ENCODE results near the gene FAM184A. TPM values are rescaled to one million over a fixed set of nuclear protein-coding genes. Genes with fewer than 3 reads are reported as not detected.

The FAM184A gene
- total and polyA plus RNA-seq, 2 of the 8 experiments (the other 6 are each of a cell fraction or from before 2014, with no cell fraction given): 6.3 to 11.3 TPM

GRCh38 chr6:119022796-119023195 lies 55.7 kb downstream of the FAM184A start:
- no peak overlapping the region for H3K56ac ChIP-seq (replicated peaks; ENCODE audit: insufficient read length, low read depth, low read length)
- H3K79me1 ChIP-seq (ENCODE audit: low read depth, low read length): no peaks in the 10 kb centered on the region
- ChIA-PET CTCF (ENCODE audit: partially characterized antibody) (interaction anchor here (1.3 kb wide), 3 partner anchors 23 to 55 kb away, joined by 4 to 8 read pairs (median 4); no protein-coding TSS in a partner anchor), POLR2A (ENCODE audit: partially characterized antibody) (no interaction called here)
- no peak overlapping the region for H2AK5ac ChIP-seq (ENCODE audit: low read depth, low read length)
- H2BK5ac ChIP-seq (ENCODE audit: low read depth, low read length): no peak overlapping the region
- H3K23me2 ChIP-seq (ENCODE audit: low read depth, low read length): no peaks in the 10 kb centered on the region
- TF ChIP-seq E2F6 (IDR thresholded peaks at IDR 0.05) (no peak), CHD1 (IDR thresholded peaks at IDR 0.05; ENCODE audit: low read depth, low read length) (no peak), TAF1 (IDR thresholded peaks at IDR 0.05; ENCODE audit: low read depth, low read length) (no peak), SP1 (IDR thresholded peaks at IDR 0.05; ENCODE audit: low read depth, low read length) (no peak), TEAD4 (IDR thresholded peaks at IDR 0.05; ENCODE audit: low read depth, low read length) (no peak), NRF1 (IDR thresholded peaks at IDR 0.05; ENCODE audit: low read depth, low read length) (no peak), JUN (IDR thresholded peaks at IDR 0.05; ENCODE audit: low read depth, low read length) (no peak), POU5F1 (IDR thresholded peaks at IDR 0.05; ENCODE audit: low read depth, low read length) (no peak), SIX5 (IDR thresholded peaks at IDR 0.05; ENCODE audit: low read depth, low read length) (no peak), SRF (IDR thresholded peaks at IDR 0.05; ENCODE audit: low read depth, low read length) (no peak), CREB1 (IDR thresholded peaks at IDR 0.05) (no peak), GTF2F1 (IDR thresholded peaks at IDR 0.05; ENCODE audit: borderline replicate concordance, low read depth, low read length) (no peak)
- no peaks in the 10 kb centered on the region; a peak in 1 of 8 replicates for H3K36me3 ChIP-seq (ENCODE audit: control insufficient read depth in 2 of 4, insufficient read depth in 4 of 4, low read length in 3 of 4)
- 94% methylated on average over 4 of the region's 4 CpGs; no CpG with 5 or more reads in 1 of the 2 experiments for WGBS, 2 experiments (ENCODE audit: extremely low coverage in 1 of 2, insufficient coverage in 1 of 2, insufficient read length in 1 of 2, insufficient replicate concordance in 2 of 2, low coverage in 1 of 2, low lambda C conversion rate in 2 of 2, missing lambda C conversion rate in 1 of 2)
- no peak overlapping the region for H3K4ac ChIP-seq (replicated peaks; ENCODE audit: insufficient read length, low read depth, low read length)
- H2AFZ ChIP-seq (ENCODE audit: low read length): no peak overlapping the region
- H3K9me3 ChIP-seq (ENCODE audit: insufficient read depth in 2 of 2, low read depth in 1 of 2, low read length in 1 of 2): no peaks in the 10 kb centered on the region
- H3K18ac ChIP-seq (ENCODE audit: extremely low read depth, low read length): no peak overlapping the region
- no peak overlapping the region for H4K91ac ChIP-seq (replicated peaks; ENCODE audit: insufficient read length, low read length)
- H3K23ac ChIP-seq (ENCODE audit: insufficient read length): no peak overlapping the region
- no peaks in the 10 kb centered on the region; a peak in 1 of 7 replicates for H3K27me3 ChIP-seq (replicated peaks in 1 of 4; ENCODE audit: control insufficient read depth in 3 of 4, extremely low read depth in 1 of 4, insufficient read depth in 3 of 4, low read length in 3 of 4)
- H2BK20ac ChIP-seq (ENCODE audit: low read length): no peak overlapping the region
- no peak overlapping the region for H3K4me2 ChIP-seq (ENCODE audit: insufficient read depth in 1 of 2, low read depth in 2 of 2, low read length in 2 of 2)
- H2BK120ac ChIP-seq (replicated peaks; ENCODE audit: low read depth, low read length): no peak overlapping the region
- H4K8ac ChIP-seq (ENCODE audit: extremely low read depth, insufficient read depth, low read length): no peak overlapping the region
- DNase-seq (ENCODE audit: low read depth in 1 of 2, low spot score in 2 of 2) (no peak), FAIRE-seq (no peak)
- H4K20me1 ChIP-seq (replicated peaks in 1 of 2; ENCODE audit: control insufficient read depth in 1 of 2, insufficient read depth in 2 of 2, low read length in 2 of 2): no peaks in the 10 kb centered on the region
- H2BK12ac ChIP-seq (ENCODE audit: low read depth, low read length): no peak overlapping the region
- no peak overlapping the region for H4K5ac ChIP-seq (ENCODE audit: insufficient read length, low read depth, low read length)
- no peaks in the 10 kb centered on the region for H3K79me2 ChIP-seq (ENCODE audit: control insufficient read depth in 1 of 2, insufficient read depth in 2 of 2, low read length in 2 of 2)
- H3K27ac ChIP-seq (ENCODE audit: low read depth, low read length): no peak overlapping the region
- no peak overlapping the region for H3K14ac ChIP-seq (ENCODE audit: insufficient read length)
- H3K9ac ChIP-seq (replicated peaks in 1 of 4; ENCODE audit: extremely low read depth in 1 of 4, low read depth in 3 of 4, low read length in 3 of 4): no peak overlapping the region
- H2BK15ac ChIP-seq (ENCODE audit: low read length): no peak overlapping the region
- no peak overlapping the region for H3K4me3 ChIP-seq (ENCODE audit: extremely low read depth in 1 of 4, insufficient read depth in 2 of 4, low read depth in 3 of 4, low read length in 4 of 4)
- H3K4me1 ChIP-seq (replicated peaks in 1 of 4; ENCODE audit: control insufficient read depth in 3 of 4, insufficient read depth in 4 of 4, low read length in 3 of 4): peaks cover 6 to 18% (median 14%) of the 10 kb centered on the region in 4 experiments; a peak in 6 of 7 replicates
